Stimulated activated CD4-positive, alpha-beta T cell treated with anti-CD3 and anti-CD28 coated beads, Interleukin-1b, Interleukin-23, amount 100 ng/mL, for 1 hour (primary cell): ENCODE measurements around the gene CRACDL.
"Not testable (repeated sequence)": the region's sequence is repeated elsewhere in the genome, so short reads cannot be mapped to it uniquely, and the experiment has no call there.

ENCODE experiments used
- DNase-seq, 2 donors: peaks; one replicate each; pipeline ENCODE4 v3.0.0-alpha.2; 2020; ENCODE audit warnings: low read depth in 2 of 2

CRACDL gene

DNA sequence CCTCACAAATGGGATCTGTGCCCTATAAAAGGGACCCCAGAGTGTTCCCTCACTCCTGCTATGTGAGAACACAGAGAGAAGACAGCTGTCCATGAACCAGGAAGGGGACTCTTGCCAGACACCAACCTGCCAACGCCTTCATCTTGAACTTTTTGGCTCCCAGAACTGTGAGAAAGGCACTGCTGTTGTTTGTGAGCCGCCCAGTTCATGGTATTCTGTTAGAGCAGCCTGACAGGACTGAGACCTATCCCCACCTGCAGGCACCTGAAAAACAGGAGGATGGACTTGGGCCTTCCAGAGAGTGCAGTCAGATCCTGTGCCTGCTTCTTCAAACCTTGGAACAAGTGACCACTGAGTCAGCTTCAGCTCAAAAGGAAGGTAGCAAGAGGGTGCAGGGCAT, 51.4 kb downstream of the CRACDL start:
- no peak for DNase-seq

DNA sequence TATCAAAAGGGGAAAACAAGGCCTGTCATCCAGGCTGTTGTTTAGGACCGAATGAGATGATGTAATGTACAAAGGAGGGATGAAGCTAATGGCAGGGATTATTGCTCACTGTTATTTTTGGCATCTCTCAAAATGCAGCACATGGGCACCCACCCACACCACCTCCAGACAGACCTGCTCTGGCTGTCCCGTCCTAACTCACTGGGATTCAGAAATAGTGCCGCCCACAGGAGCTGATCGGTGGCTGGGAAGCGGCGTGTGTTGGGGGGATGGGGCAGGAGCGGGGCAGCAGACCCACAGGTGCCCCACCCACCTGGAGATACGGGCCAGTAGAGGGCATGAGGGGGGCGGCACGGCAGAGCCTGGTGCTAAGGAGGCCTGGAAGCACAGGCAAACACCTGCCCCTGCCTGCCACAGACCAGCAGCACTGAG, 52.2 kb downstream of the CRACDL start:
- DNase-seq: no peak

DNA sequence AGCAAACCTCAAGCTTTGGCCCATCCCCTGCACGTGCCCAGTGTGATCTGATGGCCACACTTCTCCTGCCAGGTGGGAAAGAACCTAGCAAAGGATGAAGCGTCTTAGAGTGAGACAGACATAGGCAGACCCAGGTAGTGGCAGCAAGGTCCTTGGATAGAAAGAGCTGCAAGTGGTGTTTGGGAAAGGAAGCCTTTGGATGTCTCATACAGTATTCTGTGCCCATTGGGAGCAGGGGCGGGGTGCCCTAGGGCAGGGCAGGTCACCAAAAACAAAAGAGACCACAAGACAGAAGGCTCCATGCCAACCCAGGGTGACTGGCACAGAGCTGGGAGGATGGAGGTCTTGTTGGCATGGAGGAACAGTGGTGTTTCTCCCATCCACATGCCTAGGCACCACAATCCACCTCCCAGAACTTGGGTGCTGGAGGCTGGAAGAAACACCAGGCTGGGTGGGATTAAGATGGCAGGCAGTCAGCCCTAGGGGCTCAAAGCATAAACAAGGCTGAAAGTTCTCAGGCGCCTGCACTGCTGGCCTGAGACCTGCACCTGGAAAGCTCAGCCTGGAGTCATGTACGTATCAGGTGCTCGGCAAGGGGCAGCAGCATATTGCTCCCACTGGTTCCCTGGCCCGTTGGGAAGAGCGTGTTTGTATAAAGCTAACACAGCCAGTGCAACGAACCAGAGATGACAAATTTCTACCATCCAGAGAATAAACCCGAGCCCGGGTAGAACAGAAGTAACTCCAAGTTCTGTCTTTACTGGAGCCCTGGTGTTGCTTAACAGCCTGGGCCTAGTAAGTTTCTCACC, 52.9 kb downstream of the CRACDL start:
- DNase-seq: no peak

DNA sequence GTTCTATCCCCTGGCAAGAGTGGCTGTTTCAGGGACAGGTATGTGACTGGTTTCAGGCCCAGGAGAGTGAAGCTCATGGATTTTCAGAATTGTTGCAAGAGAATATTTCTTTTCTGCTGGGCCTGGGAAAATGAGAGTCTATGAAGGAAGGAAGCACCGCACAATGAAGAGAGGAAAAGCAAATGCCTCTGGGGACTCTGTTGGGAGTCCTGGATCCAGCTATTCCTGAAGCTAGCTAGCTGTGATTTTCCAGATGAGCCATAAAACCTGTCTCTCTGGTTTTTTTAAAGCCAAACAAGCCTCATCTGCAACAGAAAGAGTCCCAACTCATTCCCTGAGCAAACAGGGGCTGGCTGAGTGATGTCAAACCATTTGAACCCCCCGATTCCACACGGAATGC, 53.7 kb downstream of the CRACDL start:
- no peak for DNase-seq

DNA sequence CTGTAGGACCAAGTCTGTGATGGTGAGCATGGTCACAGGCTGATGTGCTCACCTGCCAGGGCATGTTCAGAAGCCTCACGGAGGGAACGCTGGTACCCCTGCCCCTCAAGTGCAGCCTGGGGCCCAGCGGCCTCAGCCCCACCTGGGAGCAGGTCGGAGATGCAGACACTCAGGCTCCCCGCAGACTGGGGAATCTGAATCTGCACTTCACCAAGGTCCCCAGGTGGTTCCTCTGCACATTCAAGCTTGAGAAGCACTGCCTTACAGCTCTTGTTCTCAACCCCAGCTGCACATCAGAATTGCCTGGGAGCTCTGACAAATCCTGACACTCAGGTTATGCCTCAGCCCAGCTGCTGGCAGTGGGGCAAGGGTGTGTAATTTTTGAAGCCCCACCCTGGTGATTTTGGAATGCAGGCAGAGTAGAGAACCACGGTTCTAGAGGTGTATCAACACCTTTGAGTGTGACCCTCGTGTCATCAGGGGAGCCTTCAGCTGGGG, 54.8 kb downstream of the CRACDL start:
- DNase-seq: no peak

DNA sequence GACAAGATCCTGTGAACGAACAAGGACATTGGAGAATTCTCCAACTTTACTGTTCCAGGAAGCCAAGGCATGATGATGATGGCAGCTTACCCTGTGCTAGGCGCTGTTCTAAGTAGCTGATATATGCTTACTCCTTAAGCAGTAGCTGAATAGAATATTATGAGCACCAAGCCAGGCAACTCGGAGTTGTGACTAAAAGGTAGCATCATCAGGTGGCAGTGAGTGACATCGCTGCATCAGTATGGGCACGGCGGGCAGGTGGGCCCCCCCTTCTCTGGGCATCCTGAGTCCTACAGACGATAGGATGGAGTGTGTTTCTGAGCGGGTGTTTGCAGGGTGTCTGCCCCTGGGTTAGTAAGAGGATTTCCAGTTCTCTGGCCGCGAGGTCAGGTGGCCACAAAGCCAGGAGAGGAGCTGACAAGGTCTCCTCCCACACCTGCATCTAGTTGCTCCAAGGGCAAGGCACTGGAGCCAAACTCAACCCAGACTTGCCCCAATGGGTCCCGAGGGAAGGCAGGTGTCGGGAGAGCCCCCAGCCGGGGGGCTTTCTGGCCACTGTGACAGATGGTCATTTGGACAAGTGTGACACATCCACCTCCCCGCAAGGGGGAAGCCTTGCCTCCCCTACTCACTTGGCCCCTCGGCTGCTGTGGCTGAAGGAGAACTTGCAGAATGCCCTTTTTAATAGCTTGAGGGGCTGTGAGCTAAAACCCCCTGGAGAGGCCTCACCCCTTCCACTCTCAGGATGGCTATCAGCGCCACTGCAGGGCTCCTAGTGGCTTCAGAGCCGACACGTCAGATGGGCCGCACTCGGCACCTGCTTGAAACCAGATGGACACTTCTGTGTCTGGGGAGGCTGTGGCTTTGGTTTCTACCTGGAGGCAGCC, 55.5 kb downstream of the CRACDL start:
- no peak for DNase-seq

DNA sequence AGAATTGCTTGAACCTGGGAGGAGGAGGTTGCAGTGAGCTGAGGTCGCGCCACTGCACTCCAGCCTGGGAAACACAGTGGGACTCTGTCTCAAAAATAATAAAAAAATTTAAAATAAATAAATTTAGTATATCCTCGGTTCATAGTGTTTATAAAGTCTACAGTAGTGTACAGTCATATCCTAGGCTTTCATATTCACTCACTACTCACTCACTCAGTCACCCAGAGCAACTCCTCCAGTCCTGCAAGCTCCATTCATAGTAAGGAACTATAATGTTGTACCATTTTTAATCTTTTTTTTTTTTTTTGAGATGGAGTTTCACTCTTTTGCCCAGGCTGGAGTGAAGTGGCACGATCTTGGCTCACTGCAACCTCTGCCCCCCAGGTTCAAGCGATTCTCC, 58.4 kb downstream of the CRACDL start:
- not testable (repeated sequence) for DNase-seq

DNA sequence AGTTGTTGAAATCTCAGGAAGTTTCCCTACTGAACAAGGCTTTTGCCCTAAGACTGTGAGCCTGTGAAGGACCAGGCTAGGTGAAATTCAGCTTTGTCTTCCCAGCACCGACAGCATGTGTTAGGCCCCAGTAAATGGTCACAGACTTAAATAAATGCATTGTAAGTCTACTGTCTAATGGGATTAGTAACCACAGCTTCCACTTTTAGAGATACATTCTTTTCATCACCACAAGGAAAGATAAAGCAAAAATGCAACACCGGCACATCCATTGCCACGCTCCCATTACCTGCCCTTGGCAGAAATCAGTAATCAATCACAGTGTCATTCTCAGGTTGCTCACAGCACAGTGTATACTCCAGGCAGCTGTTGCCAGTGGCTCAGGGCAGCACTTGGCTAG, 59.3 kb downstream of the CRACDL start:
- no peak for DNase-seq

DNA sequence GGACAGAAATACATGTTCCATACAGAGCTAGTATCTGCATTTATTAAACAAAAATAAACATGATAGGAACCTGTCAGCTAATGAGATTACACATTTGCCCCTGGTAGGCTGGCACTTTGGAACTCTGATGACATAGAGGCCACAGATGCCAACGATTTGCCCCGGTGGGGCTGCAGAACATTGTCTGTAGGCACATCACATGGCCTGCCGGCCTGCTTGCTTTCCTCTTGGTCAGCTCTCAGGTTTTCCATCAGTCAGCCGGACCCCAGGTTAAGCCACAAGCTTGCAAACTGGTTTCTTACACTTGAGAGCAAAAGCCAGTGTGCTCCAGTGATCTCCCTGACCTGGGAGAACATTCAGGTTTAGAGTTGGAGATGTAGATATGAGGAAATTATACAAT, 60.3 kb downstream of the CRACDL start:
- no peak for DNase-seq

DNA sequence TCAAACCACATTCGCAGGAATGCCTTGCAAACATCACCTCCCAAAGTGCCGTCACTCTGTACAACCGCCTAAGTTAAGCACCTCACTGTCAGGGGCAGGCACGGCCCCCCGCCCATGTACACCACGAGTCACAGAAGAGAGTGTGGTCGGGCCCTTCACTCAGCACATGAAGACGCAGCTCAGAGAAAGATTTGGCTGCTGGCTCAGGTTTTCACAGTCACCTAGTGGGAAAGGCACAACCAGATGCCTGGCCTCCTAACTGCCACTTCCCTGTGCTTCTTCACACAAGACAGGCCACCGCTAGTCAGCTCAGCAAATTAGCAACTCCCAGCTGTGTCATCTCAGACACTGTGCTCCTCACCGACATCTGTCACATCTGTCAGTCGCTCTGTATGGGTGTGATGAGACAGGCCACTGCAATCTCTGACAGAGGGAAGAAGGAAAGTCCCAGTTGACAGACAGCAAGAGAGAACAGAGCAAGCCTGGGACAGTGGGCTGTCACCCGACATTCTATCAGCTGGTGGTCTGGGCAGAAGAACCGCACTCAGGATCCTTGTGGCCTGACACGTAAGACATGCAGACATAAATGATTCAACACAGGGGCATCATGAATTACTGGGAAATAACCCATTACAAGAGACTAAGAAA, 60.8 kb downstream of the CRACDL start:
- no peak for DNase-seq

DNA sequence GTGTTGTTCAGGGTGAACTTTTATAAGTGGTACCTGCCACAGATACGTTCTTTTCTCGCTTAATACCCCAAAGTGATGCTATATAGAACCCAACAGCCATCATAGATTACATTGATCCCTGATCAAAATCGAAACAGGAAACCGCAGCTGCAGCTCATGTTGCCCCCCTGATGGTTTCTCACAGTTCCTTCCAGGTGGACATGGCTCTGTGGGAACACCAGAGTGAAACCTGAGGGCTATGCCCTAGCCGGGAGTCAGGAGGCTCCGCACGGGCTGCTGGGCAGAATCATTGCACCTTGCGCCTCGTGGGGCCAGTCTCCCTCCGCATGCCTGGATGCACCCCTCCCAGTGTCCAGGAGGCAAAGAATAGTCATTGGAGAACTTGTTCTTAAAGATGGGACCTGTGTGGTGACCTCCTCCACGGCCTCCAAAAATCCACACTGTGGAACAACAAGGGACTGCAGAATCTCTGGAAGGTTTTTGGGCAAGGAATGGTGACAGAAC, 61.8 kb downstream of the CRACDL start:
- DNase-seq: no peak

DNA sequence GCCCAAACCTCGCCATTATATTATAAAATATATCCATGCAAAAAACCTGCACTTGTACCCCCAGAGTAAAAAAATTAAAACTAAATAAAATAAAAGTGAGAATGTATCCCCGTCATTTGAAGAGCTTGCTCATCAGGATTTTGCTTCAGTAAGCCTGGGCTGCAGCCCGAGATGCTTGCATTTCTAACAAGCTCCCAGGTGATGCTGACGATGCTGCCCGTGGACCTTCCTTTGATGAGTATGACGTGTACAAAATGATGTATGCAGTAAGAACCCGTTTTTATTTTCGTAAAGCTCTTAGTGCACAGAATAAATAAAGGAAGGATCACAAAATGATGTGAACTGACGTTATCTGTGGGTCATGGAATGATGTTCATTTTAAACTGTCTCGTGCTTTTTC, 63.5 kb downstream of the CRACDL start:
- DNase-seq: no peak

DNA sequence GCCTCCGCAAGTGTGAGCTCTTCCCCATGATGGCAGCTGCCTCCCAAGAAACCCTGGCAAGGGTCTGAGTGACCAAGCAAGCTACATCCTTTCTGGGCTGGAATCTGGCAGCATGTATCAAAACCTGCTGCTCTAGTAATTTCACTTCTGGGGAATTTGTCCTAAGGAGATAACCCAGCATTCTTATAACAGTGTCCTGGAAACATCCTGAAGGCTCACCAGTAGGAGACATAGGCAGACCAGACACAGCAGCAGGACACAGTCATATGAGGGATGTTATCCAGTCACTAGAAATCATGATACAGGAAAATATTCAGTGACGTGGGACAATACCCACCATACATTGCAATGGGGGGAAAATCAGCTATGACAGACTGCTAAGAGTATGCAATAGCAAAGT, 64.5 kb downstream of the CRACDL start:
- DNase-seq: no peak

DNA sequence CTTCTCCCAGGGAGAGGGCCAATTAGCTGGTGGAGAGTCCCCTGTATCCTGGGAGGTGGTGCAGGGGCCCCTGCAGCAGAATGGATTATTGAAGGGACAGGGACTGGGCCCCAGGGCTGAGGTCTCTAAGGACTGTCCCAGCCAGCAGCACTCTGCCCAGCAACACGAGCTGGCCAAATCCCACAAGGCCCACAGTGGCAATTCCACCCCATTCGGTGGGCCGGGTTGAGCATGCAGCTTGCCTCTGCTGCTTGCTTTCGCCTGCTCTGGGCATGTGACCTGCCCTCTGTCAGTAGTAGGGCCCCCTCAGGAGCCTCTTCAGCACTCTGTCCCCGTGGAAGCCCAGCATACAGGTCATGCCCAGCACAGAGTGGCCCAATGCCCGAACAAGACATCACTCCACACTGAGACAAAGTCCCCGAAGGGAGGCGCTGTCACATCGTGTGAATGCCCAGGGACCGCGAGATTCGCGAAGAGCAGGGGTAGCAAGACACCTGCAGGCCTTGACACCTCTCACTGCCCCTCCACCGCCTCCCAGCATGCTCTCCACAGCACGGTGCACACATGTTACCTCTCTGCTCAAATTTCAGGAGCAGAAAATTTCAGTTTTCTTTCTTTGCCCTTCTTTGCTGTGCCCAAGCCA, 65.4 kb downstream of the CRACDL start:
- DNase-seq: no peak

DNA sequence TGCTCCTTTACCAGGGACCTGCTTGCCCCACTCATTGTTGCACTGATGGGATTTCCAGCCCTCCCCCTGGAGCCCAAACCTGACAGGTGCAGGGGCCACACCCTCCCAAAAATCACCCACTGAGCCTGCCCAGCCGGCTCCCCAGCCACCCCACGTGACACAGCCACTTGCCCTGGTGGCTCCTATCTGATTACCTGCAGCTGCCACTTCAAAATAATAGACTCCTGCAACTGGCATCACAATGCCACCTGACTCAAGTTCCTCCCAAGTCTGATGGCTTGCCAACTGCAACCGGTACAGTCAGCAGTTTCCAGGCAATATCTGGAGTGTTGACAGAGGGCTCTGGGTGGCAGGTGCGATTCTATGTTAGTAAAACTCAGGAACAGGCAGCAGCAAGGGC, 66.2 kb downstream of the CRACDL start:
- no peak for DNase-seq

DNA sequence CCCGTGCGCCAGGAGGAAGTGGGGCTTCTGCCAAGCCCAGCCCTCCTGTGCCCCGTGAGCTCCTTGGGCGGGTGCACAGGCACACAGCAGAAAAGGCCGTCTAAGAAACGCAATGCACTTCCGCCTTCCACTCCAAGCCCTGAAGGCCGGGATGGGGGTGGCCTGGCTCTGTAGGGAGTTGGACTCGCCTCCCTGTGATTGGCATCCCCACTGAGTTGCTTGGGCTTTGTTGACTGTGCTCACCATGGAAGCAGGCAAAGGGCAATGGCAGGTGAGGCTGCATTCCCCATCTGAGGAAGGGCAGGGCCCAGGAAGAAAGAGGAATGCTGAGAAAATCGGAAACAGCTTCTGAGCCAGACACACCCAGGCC, 66.8 kb downstream of the CRACDL start:
- no peak for DNase-seq

DNA sequence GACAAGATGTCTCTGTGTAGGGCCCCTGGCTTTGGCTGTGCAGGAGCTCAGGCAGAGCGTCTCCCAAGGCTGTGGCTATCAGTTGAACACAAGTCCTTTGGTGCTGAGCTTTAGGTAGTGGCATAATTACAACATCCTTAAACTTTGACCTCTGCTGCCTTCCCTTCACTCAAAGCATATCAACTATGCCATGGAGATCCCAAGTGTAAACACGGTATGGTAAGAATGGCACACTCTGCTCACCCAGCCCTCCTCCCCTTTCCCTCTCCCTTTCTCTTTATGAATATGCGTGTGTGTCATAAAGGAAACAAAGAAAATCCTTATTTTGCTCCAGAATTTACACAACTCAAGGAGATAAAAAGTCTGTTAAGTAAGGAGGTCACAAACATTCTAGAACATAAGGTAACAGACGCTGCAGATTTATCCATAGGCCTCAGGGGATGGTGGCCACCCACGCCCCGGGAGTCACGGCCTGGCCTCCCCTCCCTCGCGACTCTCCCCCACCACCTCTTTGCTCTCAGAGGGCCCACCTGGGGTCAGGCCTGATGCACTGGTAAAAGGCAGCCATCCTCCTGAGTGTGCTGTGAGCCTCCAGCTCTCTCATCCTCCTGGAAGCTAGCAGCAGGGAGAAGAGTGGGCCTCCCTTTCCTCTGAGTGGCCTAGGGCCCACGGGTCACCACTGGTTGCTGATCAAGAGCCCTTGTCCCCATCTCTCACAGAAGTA, 67.3 kb downstream of the CRACDL start:
- DNase-seq: no peak

DNA sequence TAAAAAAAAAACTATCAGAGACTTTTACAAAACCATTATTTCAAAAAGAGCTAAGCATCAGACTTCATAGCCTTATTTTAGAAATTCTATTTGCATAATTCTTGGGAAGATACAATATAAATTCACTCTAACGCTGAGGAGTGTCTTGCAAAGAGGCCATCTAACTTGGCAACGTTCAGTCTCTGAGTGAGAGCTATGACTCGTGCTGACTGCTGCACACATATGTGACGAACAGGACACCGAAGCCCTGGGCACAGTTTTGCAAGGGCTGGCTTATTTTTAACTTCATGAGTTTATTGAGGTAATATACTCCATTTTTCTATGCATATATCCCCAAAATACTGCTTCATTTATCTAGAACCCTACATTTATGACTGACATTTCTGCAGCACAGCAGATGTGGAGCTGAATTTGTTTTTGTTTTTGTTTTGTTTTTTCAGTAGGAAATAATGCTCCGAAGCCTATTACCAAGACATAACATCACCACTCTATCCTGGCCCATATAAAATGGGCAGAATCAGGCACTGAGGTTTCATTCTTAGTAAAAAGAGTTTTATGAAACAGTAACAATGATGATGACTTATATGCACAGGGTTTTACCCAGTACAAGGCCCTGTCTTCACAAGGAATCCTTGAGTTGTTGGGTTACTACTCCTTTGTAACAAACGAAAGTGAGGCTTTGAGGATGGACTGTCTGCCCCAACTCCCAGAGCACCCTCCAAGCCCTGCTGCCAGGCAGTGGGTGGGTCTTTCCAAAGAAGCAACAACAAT, 68.3 kb downstream of the CRACDL start:
- DNase-seq: no peak

DNA sequence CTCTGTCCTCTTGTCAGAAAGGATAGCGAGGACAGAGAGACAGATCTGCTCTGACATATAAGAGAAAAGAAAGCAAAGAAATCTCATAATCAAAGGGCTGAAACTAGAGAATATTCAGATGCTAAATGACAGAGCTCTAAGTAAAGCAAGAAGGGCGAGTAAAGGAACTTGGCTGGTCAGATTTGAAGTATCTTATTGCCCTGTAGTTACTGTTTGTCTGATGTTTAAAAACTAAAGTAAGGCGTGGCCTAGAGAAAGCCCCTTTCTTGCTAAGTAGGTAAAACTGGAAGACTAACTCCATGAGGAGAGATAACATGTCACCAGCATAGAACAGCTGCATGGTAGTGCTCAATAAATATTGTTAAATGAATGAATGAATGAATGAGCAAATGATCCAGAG, 70.0 kb downstream of the CRACDL start:
- no peak for DNase-seq

DNA sequence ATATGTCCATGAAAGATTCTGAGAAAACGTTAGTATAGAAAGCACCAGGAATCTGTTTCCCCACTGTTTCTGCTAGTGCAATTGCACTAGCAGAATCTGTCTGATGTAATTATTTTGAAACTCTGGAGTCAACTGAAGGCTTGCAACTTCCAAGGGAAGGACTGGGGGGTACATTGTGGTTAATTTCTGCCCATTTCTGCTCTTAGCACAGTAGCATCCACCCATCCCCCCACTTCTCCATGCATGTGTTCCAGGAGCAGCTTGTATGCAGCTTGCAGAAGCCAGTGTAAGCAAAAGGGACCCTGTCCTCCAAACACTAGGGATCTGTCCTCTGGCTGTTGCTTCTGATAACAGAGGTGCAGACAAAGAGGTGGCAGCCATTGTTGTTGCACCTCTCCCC, 74.4 kb downstream of the CRACDL start:
- no peak for DNase-seq
